Subcutaneous abdominal adipose tissue (tissue), 5 donors: Measurements from ENCODE around the gene ANKRD55.
"Not testable (repeated sequence)": the region's sequence is repeated elsewhere in the genome, so short reads cannot be mapped to it uniquely, and the experiment has no call there.

Source experiments
- H3K27ac ChIP-seq: one replicate; pipeline ENCODE4 v1.7.0; 2013; ENCODE audit warnings: low read depth, mild to moderate bottlenecking, inconsistent platforms, low read length, moderate library complexity
- H3K27me3 ChIP-seq, 5 donors: one replicate each; pipeline ENCODE4 v1.7.0; 2013; ENCODE audit warnings: low read length in 5 of 5, inconsistent platforms in 1 of 5; ENCODE audit not compliant: control insufficient read depth in 5 of 5, insufficient read depth in 4 of 5
- H3K36me3 ChIP-seq, 5 donors: one replicate each; pipeline ENCODE4 v1.7.0; 2013; ENCODE audit warnings: low read length in 5 of 5; ENCODE audit not compliant: control insufficient read depth in 5 of 5, insufficient read depth in 5 of 5
- H3K4me1 ChIP-seq, 5 donors: one replicate each; pipeline ENCODE4 v1.7.0; 2013; ENCODE audit warnings: low read length in 5 of 5, mild to moderate bottlenecking in 3 of 5, moderate library complexity in 1 of 5; ENCODE audit not compliant: control insufficient read depth in 5 of 5, insufficient read depth in 5 of 5
- H3K4me3 ChIP-seq, 5 donors: one replicate each; pipeline ENCODE4 v1.7.0; 2013; ENCODE audit warnings: low read length in 5 of 5, low read depth in 1 of 5
- H3K9ac ChIP-seq, 5 donors: one replicate each; pipeline ENCODE4 v1.7.0; 2013; ENCODE audit warnings: low read length in 5 of 5, mild to moderate bottlenecking in 4 of 5, moderate library complexity in 3 of 5
- H3K9me3 ChIP-seq, 5 donors: one replicate each; pipeline ENCODE4 v1.7.0; 2013; ENCODE audit warnings: low read length in 5 of 5; ENCODE audit not compliant: control insufficient read depth in 5 of 5
- donor health status: healthy.
- donor health status: healthy.
- donor health status: healthy.
- donor health status: healthy.
- donor health status: healthy.

The ANKRD55 gene

GRCh38 chr5:56142614-56143372 lies 90.3 kb downstream of the ANKRD55 start:
- no peak overlapping the region for H3K27ac ChIP-seq
- no peak overlapping the region for H3K4me3 ChIP-seq
- H3K9me3 ChIP-seq: no peaks in the 10 kb centered on the region
- H3K4me1 ChIP-seq: peaks cover 0 to 8% (median 0%) of the 10 kb centered on the region in 5 donors
- H3K36me3 ChIP-seq: no peaks in the 10 kb centered on the region
- H3K9ac ChIP-seq: no peak overlapping the region
- H3K27me3 ChIP-seq: no peaks in the 10 kb centered on the region

- H3K27me3 ChIP-seq: no peaks in the 10 kb centered on the region
- no peak overlapping the region for H3K27ac ChIP-seq
- no peak overlapping the region for H3K4me3 ChIP-seq
- H3K4me1 ChIP-seq: peaks cover 0 to 8% (median 0%) of the 10 kb centered on the region in 5 donors
- no peak overlapping the region for H3K9ac ChIP-seq
- H3K36me3 ChIP-seq: no peaks in the 10 kb centered on the region
- no peaks in the 10 kb centered on the region for H3K9me3 ChIP-seq
Measured at GRCh38 chr5:56142233-56142613, 90.9 kb downstream of the ANKRD55 start.

- Histone ChIP-seq H3K9ac (no peak overlapping the region), H3K4me1 (peaks cover 0 to 8% (median 0%) of the 10 kb centered on the region in 5 donors), H3K36me3 (no peaks in the 10 kb centered on the region), H3K27ac (no peak overlapping the region), H3K4me3 (no peak overlapping the region), H3K27me3 (no peaks in the 10 kb centered on the region), H3K9me3 (no peaks in the 10 kb centered on the region)
Measured at GRCh38 chr5:56140073-56140472, 93.1 kb downstream of the ANKRD55 start.

GRCh38 chr5:56130664-56131063 lies 102.5 kb downstream of the ANKRD55 start:
- H3K9ac ChIP-seq: no peak overlapping the region

GRCh38 chr5:56129288-56129687 lies 103.8 kb downstream of the ANKRD55 start:
- H3K4me1 ChIP-seq: peaks cover 0 to 4% (median 0%) of the 10 kb centered on the region in 5 donors
- H3K9me3 ChIP-seq: no peaks in the 10 kb centered on the region
- no peak overlapping the region for H3K27ac ChIP-seq
- no peaks in the 10 kb centered on the region for H3K36me3 ChIP-seq
- no peaks in the 10 kb centered on the region for H3K27me3 ChIP-seq
- no peak overlapping the region for H3K4me3 ChIP-seq
- no peak overlapping the region for H3K9ac ChIP-seq

More at GRCh38 chr5:56130664-56131063, 102.5 kb downstream of the ANKRD55 start:
- H3K27me3 ChIP-seq: no peaks in the 10 kb centered on the region
- H3K4me1 ChIP-seq: peaks cover 0 to 4% (median 0%) of the 10 kb centered on the region in 5 donors
- H3K36me3 ChIP-seq: no peaks in the 10 kb centered on the region
- no peak overlapping the region for H3K27ac ChIP-seq
- no peaks in the 10 kb centered on the region for H3K9me3 ChIP-seq
- H3K4me3 ChIP-seq: no peak overlapping the region

- H3K27ac ChIP-seq: no peak overlapping the region
- no peaks in the 10 kb centered on the region for H3K36me3 ChIP-seq
- H3K9me3 ChIP-seq: no peaks in the 10 kb centered on the region
- H3K9ac ChIP-seq: no peak overlapping the region
- H3K4me3 ChIP-seq: no peak overlapping the region
- no peaks in the 10 kb centered on the region for H3K27me3 ChIP-seq
- peaks cover 3 to 5% (median 4%) of the 10 kb centered on the region in 5 donors for H3K4me1 ChIP-seq
Measured at GRCh38 chr5:56128113-56128512, 105.0 kb downstream of the ANKRD55 start.

- Histone ChIP-seq H3K9ac (no peak overlapping the region), H3K27me3 (no peaks in the 10 kb centered on the region), H3K36me3 (no peaks in the 10 kb centered on the region), H3K4me1 (peaks cover 3 to 6% (median 4%) of the 10 kb centered on the region in 5 donors), H3K4me3 (no peak overlapping the region), H3K27ac (no peak overlapping the region), H3K9me3 (no peaks in the 10 kb centered on the region)
Measured at GRCh38 chr5:56126487-56127179, 106.5 kb downstream of the ANKRD55 start.

- Histone ChIP-seq H3K36me3 (no peaks in the 10 kb centered on the region), H3K4me3 (no peak overlapping the region), H3K9ac (no peak overlapping the region), H3K4me1 (peaks cover 3 to 6% (median 4%) of the 10 kb centered on the region in 5 donors), H3K27ac (peak overlapping the region; percentile 48), H3K27me3 (no peaks in the 10 kb centered on the region), H3K9me3 (no peaks in the 10 kb centered on the region)
Measured at GRCh38 chr5:56123531-56124243, 109.4 kb downstream of the ANKRD55 start.

GRCh38 chr5:56122360-56122985 lies 110.7 kb downstream of the ANKRD55 start:
- H3K4me1 ChIP-seq, H3K9ac ChIP-seq, H3K9me3 ChIP-seq, H3K4me3 ChIP-seq, H3K27me3 ChIP-seq, H3K36me3 ChIP-seq, H3K27ac ChIP-seq: not testable (repeated sequence)
